IMR-90 (cell line): ENCODE results near the gene MMP20.

Experiments
- POLR2A ChIP-seq: IDR thresholded peaks from 2 replicates; pipeline ENCODE4 v1.6.1; 2012; ENCODE audit warnings: mild to moderate bottlenecking, low read depth, low read length
- RAD21 ChIP-seq: IDR thresholded peaks from 2 replicates; pipeline ENCODE4 v1.6.1; 2012; ENCODE audit warnings: low read length, improper control_type of control experiment
- TF ChIP-seq, protein P1 (sequence below): conservative IDR thresholded peaks from 2 replicates; pipeline ENCODE4 v1.5.1; 2012; ENCODE audit warnings: mild to moderate bottlenecking, low read depth, low read length, improper control_type of control experiment

- TF ChIP-seq RAD21 (no peak), POLR2A (no peak)
- TF ChIP-seq, protein P1, sequence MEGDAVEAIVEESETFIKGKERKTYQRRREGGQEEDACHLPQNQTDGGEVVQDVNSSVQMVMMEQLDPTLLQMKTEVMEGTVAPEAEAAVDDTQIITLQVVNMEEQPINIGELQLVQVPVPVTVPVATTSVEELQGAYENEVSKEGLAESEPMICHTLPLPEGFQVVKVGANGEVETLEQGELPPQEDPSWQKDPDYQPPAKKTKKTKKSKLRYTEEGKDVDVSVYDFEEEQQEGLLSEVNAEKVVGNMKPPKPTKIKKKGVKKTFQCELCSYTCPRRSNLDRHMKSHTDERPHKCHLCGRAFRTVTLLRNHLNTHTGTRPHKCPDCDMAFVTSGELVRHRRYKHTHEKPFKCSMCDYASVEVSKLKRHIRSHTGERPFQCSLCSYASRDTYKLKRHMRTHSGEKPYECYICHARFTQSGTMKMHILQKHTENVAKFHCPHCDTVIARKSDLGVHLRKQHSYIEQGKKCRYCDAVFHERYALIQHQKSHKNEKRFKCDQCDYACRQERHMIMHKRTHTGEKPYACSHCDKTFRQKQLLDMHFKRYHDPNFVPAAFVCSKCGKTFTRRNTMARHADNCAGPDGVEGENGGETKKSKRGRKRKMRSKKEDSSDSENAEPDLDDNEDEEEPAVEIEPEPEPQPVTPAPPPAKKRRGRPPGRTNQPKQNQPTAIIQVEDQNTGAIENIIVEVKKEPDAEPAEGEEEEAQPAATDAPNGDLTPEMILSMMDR = no peak
Measured at GRCh38 chr11:102632026-102632425, 6.9 kb upstream of the MMP20 start.
